ENCODE data around the gene ACCS.

The ACCS gene

GRCh38 chr11:44024977-44025376, 41.1 kb upstream of the ACCS start:
- H4K8ac ChIP-seq (ENCODE audit: low read depth, low read length) = no peak overlapping the region
- no peak overlapping the region for H3K4ac ChIP-seq (ENCODE audit: low read depth, low read length)
- no peak overlapping the region for H2BK120ac ChIP-seq (ENCODE audit: low read depth, low read length)
- no peaks in the 10 kb centered on the region for H3K36me3 ChIP-seq (ENCODE audit: control insufficient read depth, insufficient read depth, low read length)
- no peak overlapping the region for H2BK5ac ChIP-seq (ENCODE audit: low read length)
- H3K4me1 ChIP-seq (ENCODE audit: control insufficient read depth, low read depth, low read length) = no peaks in the 10 kb centered on the region
- H3K4me3 ChIP-seq (ENCODE audit: low read length) = no peak overlapping the region
- H3K56ac ChIP-seq (ENCODE audit: low read length) = no peak overlapping the region
- whole genome bisulfite sequencing (ENCODE audit: extremely low coverage, insufficient coverage, low lambda C conversion rate) = no CpG with 5 or more reads among the region's 1 CpG
- no peak overlapping the region for H3K4me2 ChIP-seq (ENCODE audit: low read length)
- H3K27ac ChIP-seq (ENCODE audit: low read depth, low read length) = no peak overlapping the region
- no peak overlapping the region for H2BK15ac ChIP-seq (replicated peaks; ENCODE audit: low read depth)
- no peak overlapping the region for H4K5ac ChIP-seq (ENCODE audit: low read length)
- no peaks in the 10 kb centered on the region for H3K27me3 ChIP-seq (ENCODE audit: insufficient read depth, low read length, poor library complexity)
- H3K18ac ChIP-seq (ENCODE audit: low read length) = no peak overlapping the region
- no peak overlapping the region for H2AK5ac ChIP-seq (ENCODE audit: low read length)
- no peak overlapping the region for H3K23ac ChIP-seq (ENCODE audit: low read length)
- H3K79me2 ChIP-seq (ENCODE audit: control insufficient read depth, insufficient read depth, low read length) = no peaks in the 10 kb centered on the region
- H3K79me1 ChIP-seq (ENCODE audit: low read length) = no peaks in the 10 kb centered on the region
- DNase-seq = no peak
- H3K9ac ChIP-seq (ENCODE audit: low read length) = no peak overlapping the region

GRCh38 chr11:44025727-44026126, 40.3 kb upstream of the ACCS start:
- Histone ChIP-seq H3K36me3 (ENCODE audit: control insufficient read depth, insufficient read depth, low read length) (no peaks in the 10 kb centered on the region), H3K23ac (ENCODE audit: low read length) (no peak overlapping the region), H2AK5ac (ENCODE audit: low read length) (no peak overlapping the region), H3K9ac (ENCODE audit: low read length) (no peak overlapping the region), H3K4me1 (ENCODE audit: control insufficient read depth, low read depth, low read length) (peaks cover 2% of the 10 kb centered on the region), H2BK15ac (replicated peaks; ENCODE audit: low read depth) (no peak overlapping the region), H4K5ac (ENCODE audit: low read length) (no peak overlapping the region), H2BK5ac (ENCODE audit: low read length) (no peak overlapping the region), H4K8ac (ENCODE audit: low read depth, low read length) (no peak overlapping the region), H3K27ac (ENCODE audit: low read depth, low read length) (no peak overlapping the region), H3K4ac (ENCODE audit: low read depth, low read length) (no peak overlapping the region), H3K27me3 (ENCODE audit: insufficient read depth, low read length, poor library complexity) (no peaks in the 10 kb centered on the region), H3K79me1 (ENCODE audit: low read length) (no peaks in the 10 kb centered on the region), H3K56ac (ENCODE audit: low read length) (no peak overlapping the region), H2BK120ac (ENCODE audit: low read depth, low read length) (no peak overlapping the region), H3K4me2 (ENCODE audit: low read length) (no peak overlapping the region), H3K18ac (ENCODE audit: low read length) (no peak overlapping the region), H3K4me3 (ENCODE audit: low read length) (no peak overlapping the region), H3K79me2 (ENCODE audit: control insufficient read depth, insufficient read depth, low read length) (no peaks in the 10 kb centered on the region)
- no peak for DNase-seq

- no peak overlapping the region for H2AK5ac ChIP-seq (ENCODE audit: low read length)
- H3K79me2 ChIP-seq (ENCODE audit: control insufficient read depth, insufficient read depth, low read length) = no peaks in the 10 kb centered on the region
- no peak overlapping the region for H3K4me3 ChIP-seq (ENCODE audit: low read length)
- no peak overlapping the region for H4K8ac ChIP-seq (ENCODE audit: low read depth, low read length)
- no peaks in the 10 kb centered on the region for H3K36me3 ChIP-seq (ENCODE audit: control insufficient read depth, insufficient read depth, low read length)
- no peak overlapping the region for H3K56ac ChIP-seq (ENCODE audit: low read length)
- no CpG with 5 or more reads among the region's 1 CpG for WGBS (ENCODE audit: extremely low coverage, insufficient coverage, low lambda C conversion rate)
- no peaks in the 10 kb centered on the region for H3K79me1 ChIP-seq (ENCODE audit: low read length)
- H3K18ac ChIP-seq (ENCODE audit: low read length) = no peak overlapping the region
- H3K27me3 ChIP-seq (ENCODE audit: insufficient read depth, low read length, poor library complexity) = no peaks in the 10 kb centered on the region
- no peak overlapping the region for H3K4ac ChIP-seq (ENCODE audit: low read depth, low read length)
- no peak overlapping the region for H3K9ac ChIP-seq (ENCODE audit: low read length)
- no peak overlapping the region for H2BK5ac ChIP-seq (ENCODE audit: low read length)
- no peak overlapping the region for H2BK15ac ChIP-seq (replicated peaks; ENCODE audit: low read depth)
- peaks cover 4% of the 10 kb centered on the region for H3K4me1 ChIP-seq (ENCODE audit: control insufficient read depth, low read depth, low read length)
- H4K5ac ChIP-seq (ENCODE audit: low read length) = no peak overlapping the region
- H3K23ac ChIP-seq (ENCODE audit: low read length) = no peak overlapping the region
- H2BK120ac ChIP-seq (ENCODE audit: low read depth, low read length) = no peak overlapping the region
- no peak overlapping the region for H3K27ac ChIP-seq (ENCODE audit: low read depth, low read length)
- H3K4me2 ChIP-seq (ENCODE audit: low read length) = no peak overlapping the region
- no peak for DNase-seq
Observed at GRCh38 chr11:44028401-44028800, 37.7 kb upstream of the ACCS start.

- WGBS (ENCODE audit: extremely low coverage, insufficient coverage, low lambda C conversion rate) = no CpG with 5 or more reads among the region's 3 CpGs
- H3K4me2 ChIP-seq (ENCODE audit: low read length) = no peak overlapping the region
- no peak overlapping the region for H3K9ac ChIP-seq (ENCODE audit: low read length)
- no peaks in the 10 kb centered on the region for H3K27me3 ChIP-seq (ENCODE audit: insufficient read depth, low read length, poor library complexity)
- H2AK5ac ChIP-seq (ENCODE audit: low read length) = no peak overlapping the region
- H3K4ac ChIP-seq (ENCODE audit: low read depth, low read length) = no peak overlapping the region
- H3K18ac ChIP-seq (ENCODE audit: low read length) = no peak overlapping the region
- H3K36me3 ChIP-seq (ENCODE audit: control insufficient read depth, insufficient read depth, low read length) = no peaks in the 10 kb centered on the region
- no peak overlapping the region for H4K5ac ChIP-seq (ENCODE audit: low read length)
- no peak overlapping the region for H2BK120ac ChIP-seq (ENCODE audit: low read depth, low read length)
- no peaks in the 10 kb centered on the region for H3K79me2 ChIP-seq (ENCODE audit: control insufficient read depth, insufficient read depth, low read length)
- H3K4me1 ChIP-seq (ENCODE audit: control insufficient read depth, low read depth, low read length) = peaks cover 4% of the 10 kb centered on the region
- no peaks in the 10 kb centered on the region for H3K79me1 ChIP-seq (ENCODE audit: low read length)
- H3K23ac ChIP-seq (ENCODE audit: low read length) = no peak overlapping the region
- no peak overlapping the region for H3K56ac ChIP-seq (ENCODE audit: low read length)
- no peak overlapping the region for H4K8ac ChIP-seq (ENCODE audit: low read depth, low read length)
- no peak overlapping the region for H3K27ac ChIP-seq (ENCODE audit: low read depth, low read length)
- H2BK15ac ChIP-seq (replicated peaks; ENCODE audit: low read depth) = no peak overlapping the region
- H3K4me3 ChIP-seq (ENCODE audit: low read length) = no peak overlapping the region
- DNase-seq = no peak
- H2BK5ac ChIP-seq (ENCODE audit: low read length) = no peak overlapping the region
Observed at GRCh38 chr11:44028816-44029506, 37.1 kb upstream of the ACCS start.

GRCh38 chr11:44029507-44029845, 36.6 kb upstream of the ACCS start:
- Histone ChIP-seq H3K27ac (ENCODE audit: low read depth, low read length) (no peak overlapping the region), H2BK120ac (ENCODE audit: low read depth, low read length) (no peak overlapping the region), H3K4ac (ENCODE audit: low read depth, low read length) (no peak overlapping the region), H3K9ac (ENCODE audit: low read length) (no peak overlapping the region), H3K56ac (ENCODE audit: low read length) (no peak overlapping the region), H4K5ac (ENCODE audit: low read length) (no peak overlapping the region), H3K4me1 (ENCODE audit: control insufficient read depth, low read depth, low read length) (peaks cover 4% of the 10 kb centered on the region), H4K8ac (ENCODE audit: low read depth, low read length) (no peak overlapping the region), H2AK5ac (ENCODE audit: low read length) (no peak overlapping the region), H3K36me3 (ENCODE audit: control insufficient read depth, insufficient read depth, low read length) (no peaks in the 10 kb centered on the region), H3K4me3 (ENCODE audit: low read length) (no peak overlapping the region), H3K27me3 (ENCODE audit: insufficient read depth, low read length, poor library complexity) (no peaks in the 10 kb centered on the region), H3K4me2 (ENCODE audit: low read length) (no peak overlapping the region), H3K18ac (ENCODE audit: low read length) (no peak overlapping the region), H3K79me2 (ENCODE audit: control insufficient read depth, insufficient read depth, low read length) (no peaks in the 10 kb centered on the region), H3K79me1 (ENCODE audit: low read length) (no peaks in the 10 kb centered on the region), H2BK5ac (ENCODE audit: low read length) (no peak overlapping the region), H2BK15ac (replicated peaks; ENCODE audit: low read depth) (no peak overlapping the region), H3K23ac (ENCODE audit: low read length) (no peak overlapping the region)
- WGBS (ENCODE audit: extremely low coverage, insufficient coverage, low lambda C conversion rate) = no CpG with 5 or more reads among the region's 1 CpG
- no peak for DNase-seq

Measured in mesendoderm (in vitro differentiated cells).